H9 (cell line): ENCODE data around the gene RERE. TPM values are rescaled to one million over a fixed set of nuclear protein-coding genes. Genes with fewer than 3 reads are reported as not detected.

Experiments used
- DNase-seq: peaks from one replicate; pipeline ENCODE4 v3.0.0-alpha.2; 2017
- H2AFZ ChIP-seq: one replicate; pipeline ENCODE4 v1.6.1; 2013; ENCODE audit warnings: mild to moderate bottlenecking, low read length, control low read depth, moderate library complexity
- H2AK5ac ChIP-seq: 2 replicates; pipeline ENCODE4 v1.6.1; 2013; ENCODE audit warnings: low read length, control low read depth, mixed read lengths; ENCODE audit not compliant: insufficient read length
- H2BK120ac ChIP-seq: one replicate; pipeline ENCODE4 v1.6.1; 2013; ENCODE audit warnings: low read depth, mild to moderate bottlenecking, low read length, control low read depth, inconsistent platforms; ENCODE audit not compliant: poor library complexity, severe bottlenecking
- H2BK12ac ChIP-seq: 2 replicates; pipeline ENCODE4 v1.6.1; 2013; ENCODE audit warnings: low read length, control low read depth, mixed read lengths, low read depth; ENCODE audit not compliant: insufficient read length
- H2BK15ac ChIP-seq: 2 replicates; pipeline ENCODE4 v1.6.1; 2013; ENCODE audit warnings: low read depth, low read length, control low read depth
- H2BK20ac ChIP-seq: one replicate; pipeline ENCODE4 v1.6.1; 2013; ENCODE audit warnings: low read depth, mild to moderate bottlenecking, low read length, control low read depth, inconsistent platforms; ENCODE audit not compliant: poor library complexity, severe bottlenecking
- H2BK5ac ChIP-seq: 2 replicates; pipeline ENCODE4 v1.6.1; 2013; ENCODE audit warnings: low read length, control low read depth, mixed read lengths; ENCODE audit not compliant: insufficient read length
- H3K14ac ChIP-seq: 2 replicates; pipeline ENCODE4 v1.6.1; 2013; ENCODE audit warnings: low read length, control low read depth; ENCODE audit not compliant: insufficient read depth
- H3K18ac ChIP-seq: 2 replicates; pipeline ENCODE4 v1.6.1; 2013; ENCODE audit warnings: low read depth, mild to moderate bottlenecking, mixed read lengths, low read length, control low read depth; ENCODE audit not compliant: insufficient read length
- H3K23ac ChIP-seq: 2 replicates; pipeline ENCODE4 v1.6.1; 2013; ENCODE audit warnings: low read length, control low read depth, mixed read lengths, low read depth; ENCODE audit not compliant: insufficient read length
- H3K23me2 ChIP-seq: 2 replicates; pipeline ENCODE4 v1.6.1; 2013; ENCODE audit warnings: low read depth, mild to moderate bottlenecking, mixed read lengths, low read length, control low read depth; ENCODE audit not compliant: insufficient read length, poor library complexity, severe bottlenecking
- H3K27ac ChIP-seq: 2 replicates; pipeline ENCODE4 v1.5.1; 2013; ENCODE audit warnings: low read length, control low read depth, mixed read lengths, low read depth; ENCODE audit not compliant: insufficient read length
- H3K27me3 ChIP-seq: 2 replicates; pipeline ENCODE4 v1.6.1; 2013; ENCODE audit warnings: low read length, control low read depth, inconsistent platforms; ENCODE audit not compliant: insufficient read depth
- H3K4ac ChIP-seq: 2 replicates; pipeline ENCODE4 v1.6.1; 2013; ENCODE audit warnings: low read depth, mild to moderate bottlenecking, control low read depth, inconsistent platforms, low read length, moderate library complexity
- H3K4me1 ChIP-seq: 2 replicates; pipeline ENCODE4 v1.6.1; 2013; ENCODE audit warnings: low read length, control low read depth, inconsistent platforms; ENCODE audit not compliant: insufficient read depth
- H3K4me2 ChIP-seq: 2 replicates; pipeline ENCODE4 v1.6.1; 2013; ENCODE audit warnings: low read length, control low read depth, mixed read lengths; ENCODE audit not compliant: insufficient read length, insufficient read depth
- H3K56ac ChIP-seq: 2 replicates; pipeline ENCODE4 v1.6.1; 2013; ENCODE audit warnings: low read depth, mild to moderate bottlenecking, mixed read lengths, low read length, control low read depth; ENCODE audit not compliant: insufficient read length
- H3K79me1 ChIP-seq: 2 replicates; pipeline ENCODE4 v1.6.1; 2013; ENCODE audit warnings: low read depth, mild to moderate bottlenecking, moderate library complexity, low read length, control low read depth, inconsistent platforms; ENCODE audit not compliant: insufficient read depth, poor library complexity, severe bottlenecking
- H3K79me2 ChIP-seq: 2 replicates; pipeline ENCODE4 v1.6.1; 2013; ENCODE audit warnings: low read length, control low read depth, inconsistent platforms; ENCODE audit not compliant: insufficient read depth
- H3K9ac ChIP-seq: 2 replicates; pipeline ENCODE4 v1.6.1; 2013; ENCODE audit warnings: low read length, control low read depth, mixed read lengths; ENCODE audit not compliant: insufficient read length; ENCODE audit errors: extremely low read depth
- H3K9me3 ChIP-seq: one replicate; pipeline ENCODE4 v1.6.1; 2013; ENCODE audit warnings: low read depth, low read length, inconsistent platforms; ENCODE audit not compliant: control insufficient read depth
- H3T11ph ChIP-seq: one replicate; pipeline ENCODE4 v1.6.1; 2013; ENCODE audit warnings: mild to moderate bottlenecking, low read length, control low read depth, inconsistent platforms
- H4K20me1 ChIP-seq: one replicate; pipeline ENCODE4 v1.6.1; 2013; ENCODE audit not compliant: control insufficient read depth, insufficient read length, insufficient read depth
- H4K5ac ChIP-seq: 2 replicates; pipeline ENCODE4 v1.6.1; 2013; ENCODE audit warnings: low read depth, mild to moderate bottlenecking, mixed read lengths, low read length, control low read depth; ENCODE audit not compliant: insufficient read length
- H4K8ac ChIP-seq: replicated peaks from 2 replicates; pipeline ENCODE4 v1.6.1; 2013; ENCODE audit warnings: low read length, control low read depth, mixed read lengths, low read depth; ENCODE audit not compliant: insufficient read length
- H4K91ac ChIP-seq: 2 replicates; pipeline ENCODE4 v1.6.1; 2013; ENCODE audit warnings: low read depth, mild to moderate bottlenecking, moderate library complexity, mixed read lengths, low read length, control low read depth; ENCODE audit not compliant: insufficient read length
- H3K27ac Mint-ChIP-seq, 3 experiments: 2 replicates in 2 of 3; 3 replicates in 1 of 3; pipeline ENCODE4 v1.8.0; 2020 to 2021; ENCODE audit warnings: mixed read lengths in 3 of 3, mild to moderate bottlenecking in 1 of 3, moderate library complexity in 1 of 3
- H3K27me3 Mint-ChIP-seq: 2 replicates; pipeline ENCODE4 v1.8.0; 2021; ENCODE audit warnings: low read depth, mild to moderate bottlenecking, moderate library complexity, mixed read lengths
- H3K36me3 Mint-ChIP-seq, 3 experiments: 2 replicates in 2 of 3; 3 replicates in 1 of 3; pipeline ENCODE4 v1.8.0; 2020 to 2021; ENCODE audit warnings: low read depth in 3 of 3, mixed read lengths in 3 of 3; ENCODE audit not compliant: insufficient read depth in 1 of 3
- H3K4me1 Mint-ChIP-seq, 2 experiments: 2 replicates each; pipeline ENCODE4 v1.8.0; 2020; ENCODE audit warnings: mixed read lengths in 2 of 2
- H3K4me3 Mint-ChIP-seq, 2 experiments: 2 replicates in 1 of 2; 3 replicates in 1 of 2; pipeline ENCODE4 v1.8.0; 2020 to 2021; ENCODE audit warnings: mild to moderate bottlenecking in 2 of 2, mixed read lengths in 2 of 2, moderate library complexity in 1 of 2
- H3K9me3 Mint-ChIP-seq, 2 experiments: 2 replicates in 1 of 2; 3 replicates in 1 of 2; pipeline ENCODE4 v1.8.0; 2020; ENCODE audit warnings: mild to moderate bottlenecking in 2 of 2, mixed read lengths in 2 of 2, moderate library complexity in 1 of 2
- CTCF ChIP-seq: fragments of 200-600 bp; sonication (generic); conservative IDR thresholded peaks from 3 replicates; pipeline ENCODE4 v1.8.0; 2021; ENCODE audit warnings: antibody characterized with exemption, mild to moderate bottlenecking
- WGBS: extraction: QIAGEN DNeasy Blood & Tissue Kit; methylation state at CpG from one replicate; pipeline ENCODE4 v1.1.7; 2013; ENCODE audit warnings: missing lambda C conversion rate, low lambda C conversion rate, mixed read lengths; ENCODE audit not compliant: insufficient read length; ENCODE audit errors: extremely low coverage; 5-methylcytosine and 5-hydroxymethylcytosine counted together
- total RNA-seq: library from RNA; stranded (reverse); gene quantifications from 2 replicates; pipeline ENCODE4 v1.2.1, GENCODE V29; 2021

Gene RERE
- total RNA-seq, 1 experiment from 2014 or later: 103 TPM

GRCh38 chr1:8728464-8728863 lies 89.0 kb downstream of the RERE start:
- Histone ChIP-seq H3K27me3 (no peaks in the 10 kb centered on the region), H2BK5ac (no peak overlapping the region), H4K91ac (no peak overlapping the region), H3K79me1 (peaks cover 7% of the 10 kb centered on the region), H3K23me2 (no peaks in the 10 kb centered on the region), H2AK5ac (no peak overlapping the region), H3K27ac (no peak overlapping the region), H3K18ac (no peak overlapping the region), H3K56ac (no peak overlapping the region), H4K5ac (no peak overlapping the region), H2BK12ac (no peak overlapping the region), H3K9ac (no peak overlapping the region), H2BK120ac (no peak overlapping the region), H3K4ac (no peak overlapping the region), H4K8ac (no peak overlapping the region), H3K4me1 (peaks cover 5% of the 10 kb centered on the region; the same call in 1 of the 2 replicates), H3K14ac (no peak overlapping the region), H4K20me1 (peaks cover 2% of the 10 kb centered on the region), H2BK20ac (no peak overlapping the region), H3K23ac (no peak overlapping the region), H3K4me2 (no peak overlapping the region), H2AFZ (no peak overlapping the region), H2BK15ac (no peak overlapping the region), H3K79me2 (no peaks in the 10 kb centered on the region; the same call in 1 of the 2 replicates), H3K9me3 (peaks cover 5% of the 10 kb centered on the region), H3T11ph (no peak overlapping the region)
- H3K27ac Mint-ChIP-seq: no peak overlapping the region
- no peaks in the 10 kb centered on the region for H3K27me3 Mint-ChIP-seq
- H3K9me3 Mint-ChIP-seq: peaks cover 19 to 21% of the 10 kb centered on the region in 2 experiments
- H3K4me3 Mint-ChIP-seq: no peak overlapping the region
- H3K4me1 Mint-ChIP-seq: peaks cover 16 to 18% of the 10 kb centered on the region in 2 experiments
- TF ChIP-seq CTCF: no peak
- no CpG with 5 or more reads among the region's 3 CpGs for WGBS
- H3K36me3 Mint-ChIP-seq: peaks cover 16 to 24% (median 17%) of the 10 kb centered on the region in 3 experiments
- DNase-seq: no peak
